ENCODE data around the gene TBL1XR1. TPM values are rescaled to one million over a fixed set of nuclear protein-coding genes. Genes with fewer than 3 reads are reported as not detected.
"Not testable (repeated sequence)": the region's sequence is repeated elsewhere in the genome, so short reads cannot be mapped to it uniquely, and the experiment has no call there.

TBL1XR1 gene
- total RNA-seq, 4 donors from 2014 or later: 66.0 to 79.8 (median 72.4) TPM

DNA sequence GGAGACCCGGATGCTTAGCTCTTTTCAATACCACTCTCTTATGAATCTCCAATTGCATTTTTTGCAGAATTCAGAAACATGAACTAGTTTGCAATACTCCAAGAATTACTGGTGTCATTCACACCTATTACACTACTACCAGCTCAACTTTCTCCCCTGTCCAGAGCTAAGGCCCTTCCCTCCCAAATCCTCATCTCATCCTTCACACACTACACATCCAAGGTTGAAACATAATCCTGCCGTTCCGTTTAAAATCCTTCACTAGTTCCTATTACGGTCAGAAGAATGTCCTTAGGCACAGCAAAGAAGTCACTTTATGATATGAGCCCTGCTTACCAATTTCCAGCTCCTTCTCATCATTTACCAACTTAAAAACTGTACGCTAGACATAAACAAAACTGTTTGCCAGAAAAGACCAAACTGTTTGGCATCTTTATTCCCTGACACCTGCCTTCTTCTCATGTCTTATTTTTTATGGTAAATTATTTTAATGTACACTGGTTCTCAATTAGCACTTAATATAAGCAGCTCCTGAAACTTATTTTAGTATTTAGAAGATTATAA is 22.6 kb downstream of the TBL1XR1 start:
- H3K27me3 ChIP-seq: no peaks in the 10 kb centered on the region
- H3K4me3 ChIP-seq: no peak overlapping the region
- no peak for DNase-seq
- WGBS, 2 donors: 41 to 55% methylated on average over 5 of the region's 5 CpGs
- TF ChIP-seq, protein P1, sequence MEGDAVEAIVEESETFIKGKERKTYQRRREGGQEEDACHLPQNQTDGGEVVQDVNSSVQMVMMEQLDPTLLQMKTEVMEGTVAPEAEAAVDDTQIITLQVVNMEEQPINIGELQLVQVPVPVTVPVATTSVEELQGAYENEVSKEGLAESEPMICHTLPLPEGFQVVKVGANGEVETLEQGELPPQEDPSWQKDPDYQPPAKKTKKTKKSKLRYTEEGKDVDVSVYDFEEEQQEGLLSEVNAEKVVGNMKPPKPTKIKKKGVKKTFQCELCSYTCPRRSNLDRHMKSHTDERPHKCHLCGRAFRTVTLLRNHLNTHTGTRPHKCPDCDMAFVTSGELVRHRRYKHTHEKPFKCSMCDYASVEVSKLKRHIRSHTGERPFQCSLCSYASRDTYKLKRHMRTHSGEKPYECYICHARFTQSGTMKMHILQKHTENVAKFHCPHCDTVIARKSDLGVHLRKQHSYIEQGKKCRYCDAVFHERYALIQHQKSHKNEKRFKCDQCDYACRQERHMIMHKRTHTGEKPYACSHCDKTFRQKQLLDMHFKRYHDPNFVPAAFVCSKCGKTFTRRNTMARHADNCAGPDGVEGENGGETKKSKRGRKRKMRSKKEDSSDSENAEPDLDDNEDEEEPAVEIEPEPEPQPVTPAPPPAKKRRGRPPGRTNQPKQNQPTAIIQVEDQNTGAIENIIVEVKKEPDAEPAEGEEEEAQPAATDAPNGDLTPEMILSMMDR (IDR thresholded peaks at IDR 0.05): no peak
- no peak for TF ChIP-seq POLR2A (IDR thresholded peaks at IDR 0.05)
- H3K36me3 ChIP-seq: no peaks in the 10 kb centered on the region
- intact Hi-C loops (cut with DNase I): no loop called here
- no peaks in the 10 kb centered on the region for H3K9me3 ChIP-seq
- peaks cover 19 to 80% (median 50%) of the 10 kb centered on the region in 3 donors for H3K4me1 ChIP-seq
- H3K27ac ChIP-seq: peak overlapping the region in 2 of 4 donors; percentile 17 to 39

DNA sequence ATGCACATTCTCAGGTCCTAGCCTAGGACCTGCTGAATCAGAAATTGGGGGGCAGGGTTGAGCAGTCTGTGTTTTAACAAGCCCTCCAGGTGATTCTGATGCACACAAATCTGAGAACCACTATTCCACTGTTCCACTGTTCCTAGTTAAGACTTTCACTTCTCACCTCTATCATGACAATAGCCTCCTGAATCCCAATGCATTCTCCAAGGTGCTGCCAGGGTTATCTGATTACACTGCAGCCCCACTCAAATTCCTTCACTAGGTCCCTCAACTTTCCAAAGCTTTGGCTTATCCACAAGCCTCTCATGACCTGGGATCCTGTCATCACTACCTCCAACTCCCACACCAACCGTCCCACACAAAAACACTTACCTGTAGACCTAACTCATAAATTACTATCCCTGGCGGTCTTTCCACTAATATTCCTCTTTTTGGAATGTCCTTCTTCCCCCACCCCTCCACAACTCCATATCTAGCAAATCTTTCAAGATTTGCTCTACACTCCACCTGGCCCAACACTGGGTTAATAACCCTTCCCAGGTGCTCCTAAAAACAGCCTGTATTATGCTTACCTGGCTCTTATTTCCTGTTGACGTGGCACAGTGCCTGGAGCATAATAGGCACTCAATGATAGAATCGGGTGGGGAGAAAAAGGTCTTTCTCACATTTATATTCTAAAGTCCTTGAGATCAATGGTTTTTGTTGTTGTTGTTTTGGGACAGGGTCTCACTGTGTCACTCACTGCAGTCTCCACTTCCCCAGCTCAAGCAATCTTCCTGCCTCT is 27.2 kb downstream of the TBL1XR1 start:
- Histone ChIP-seq H3K36me3 (no peaks in the 10 kb centered on the region), H3K27ac (no peak overlapping the region), H3K4me3 (no peak overlapping the region), H3K27me3 (no peaks in the 10 kb centered on the region), H3K9me3 (no peaks in the 10 kb centered on the region), H3K4me1 (peaks cover 12 to 53% (median 26%) of the 10 kb centered on the region in 3 donors)
- intact Hi-C loops (cut with DNase I): no loop called here
- TF ChIP-seq POLR2A (IDR thresholded peaks at IDR 0.05): no peak
- TF ChIP-seq, protein P1 (IDR thresholded peaks at IDR 0.05): no peak
- no peak for DNase-seq
- 52 to 62% methylated on average over 4 of the region's 4 CpGs for WGBS, 2 donors

- H3K4me3 ChIP-seq: no peak overlapping the region
- H3K36me3 ChIP-seq: no peaks in the 10 kb centered on the region
- no peaks in the 10 kb centered on the region for H3K27me3 ChIP-seq
- no peaks in the 10 kb centered on the region for H3K9me3 ChIP-seq
- peaks cover 12 to 39% (median 14%) of the 10 kb centered on the region in 3 donors for H3K4me1 ChIP-seq
- no peak overlapping the region for H3K27ac ChIP-seq
- DNase-seq: no peak
- intact Hi-C loops (cut with DNase I): no loop called here
- 78 to 87% methylated on average over 4 of the region's 4 CpGs for WGBS, 2 donors
- TF ChIP-seq, protein P1 (IDR thresholded peaks at IDR 0.05): no peak
Observed at GRCh38 chr3:177168431-177168830, 28.9 kb downstream of the TBL1XR1 start.

- peaks cover 0 to 15% (median 0%) of the 10 kb centered on the region in 3 donors for H3K36me3 ChIP-seq
- no peak for TF ChIP-seq POLR2A (IDR thresholded peaks at IDR 0.05)
- TF ChIP-seq, protein P1 (IDR thresholded peaks at IDR 0.05): no peak
- no peaks in the 10 kb centered on the region for H3K27me3 ChIP-seq
- intact Hi-C loops (cut with DNase I): no loop called here
- DNase-seq: no peak
- no peak overlapping the region for H3K4me3 ChIP-seq
- WGBS, 2 donors: 63 to 73% methylated on average over 4 of the region's 4 CpGs
- H3K9me3 ChIP-seq: no peaks in the 10 kb centered on the region
- H3K4me1 ChIP-seq: peaks cover 0 to 11% (median 0%) of the 10 kb centered on the region in 3 donors
- H3K27ac ChIP-seq: no peak overlapping the region
Observed at GRCh38 chr3:177162742-177163141, 34.5 kb downstream of the TBL1XR1 start.

- DNase-seq; H3K4me3 ChIP-seq; H3K9me3 ChIP-seq; H3K27me3 ChIP-seq; H3K27ac ChIP-seq; intact Hi-C loops (cut with DNase I): not testable (repeated sequence)
- H3K4me1 ChIP-seq: peaks cover 0 to 23% (median 4%) of the 10 kb centered on the region in 3 donors
- 92 to 100% methylated on average over 2 of the region's 2 CpGs for WGBS, 2 donors
- peaks cover 0 to 15% (median 0%) of the 10 kb centered on the region in 3 donors for H3K36me3 ChIP-seq
Observed at GRCh38 chr3:177161603-177162002, 35.7 kb downstream of the TBL1XR1 start.
